Effector memory CD8-positive, alpha-beta T cell (primary cell): ENCODE results near the gene FADS6.
A peak's percentile ranks its signal among the peaks of the same experiment; 100 is the strongest.
"Not testable (repeated sequence)": the region's sequence is repeated elsewhere in the genome, so short reads cannot be mapped to it uniquely, and the experiment has no call there.

Source experiments
- ATAC-seq: fragments of 150-1000 bp; cut with Tn5 transposase; replicated peaks from 2 replicates; pipeline ENCODE4 v1.10.0; 2021; ENCODE audit warnings: mild to moderate bottlenecking, moderate library complexity
- DNase-seq, 3 experiments: peaks; one replicate each; pipeline ENCODE4 v3.0.0; 2021
- H3K27ac Mint-ChIP-seq, 2 donors: one replicate each; pipeline ENCODE4 v1.8.0; 2022; ENCODE audit warnings: mild to moderate bottlenecking in 2 of 2, mixed read lengths in 2 of 2, moderate library complexity in 2 of 2
- H3K27me3 Mint-ChIP-seq, 2 donors: one replicate each; pipeline ENCODE4 v1.8.0; 2022; ENCODE audit warnings: mixed read lengths in 2 of 2
- H3K36me3 Mint-ChIP-seq: one replicate; pipeline ENCODE4 v1.8.0; 2022; ENCODE audit warnings: mild to moderate bottlenecking, moderate library complexity, mixed read lengths; ENCODE audit not compliant: insufficient read depth
- H3K4me1 Mint-ChIP-seq, 2 donors: one replicate each; pipeline ENCODE4 v1.8.0; 2022; ENCODE audit warnings: low read depth in 2 of 2, mixed read lengths in 2 of 2
- H3K4me3 Mint-ChIP-seq, 2 donors: one replicate each; pipeline ENCODE4 v1.8.0; 2022; ENCODE audit warnings: mild to moderate bottlenecking in 2 of 2, mixed read lengths in 2 of 2, moderate library complexity in 2 of 2
- H3K9me3 Mint-ChIP-seq, 2 donors: one replicate each; pipeline ENCODE4 v1.8.0; 2022; ENCODE audit warnings: mixed read lengths in 2 of 2

FADS6 gene

GRCh38 chr17:74873874-74874614 lies 19.4 kb downstream of the FADS6 start:
- H3K27ac Mint-ChIP-seq = peak overlapping the region; percentile 95 to 96
- H3K9me3 Mint-ChIP-seq = no peaks in the 10 kb centered on the region
- H3K36me3 Mint-ChIP-seq = peaks cover 19% of the 10 kb centered on the region
- no peak for ATAC-seq
- peaks cover 15 to 21% of the 10 kb centered on the region in 2 donors for H3K4me1 Mint-ChIP-seq
- peak overlapping the region; percentile 82 to 87 for H3K4me3 Mint-ChIP-seq
- no peak for DNase-seq
- H3K27me3 Mint-ChIP-seq = no peaks in the 10 kb centered on the region

GRCh38 chr17:74873037-74873873 lies 20.2 kb downstream of the FADS6 start:
- H3K9me3 Mint-ChIP-seq = no peaks in the 10 kb centered on the region
- DNase-seq = peak; percentile 98 to 99 (median 98)
- peak overlapping the region; percentile 82 to 87 for H3K4me3 Mint-ChIP-seq
- peaks cover 19% of the 10 kb centered on the region for H3K36me3 Mint-ChIP-seq
- H3K4me1 Mint-ChIP-seq = peaks cover 15 to 21% of the 10 kb centered on the region in 2 donors
- peak overlapping the region; percentile 95 to 96 for H3K27ac Mint-ChIP-seq
- peak; percentile 94 for ATAC-seq
- H3K27me3 Mint-ChIP-seq = no peaks in the 10 kb centered on the region

- Mint-ChIP-seq H3K27ac (peak within 1 kb of the TSS; percentile 95 to 96), H3K9me3 (no peaks in the 10 kb centered on the region), H3K27me3 (no peaks in the 10 kb centered on the region), H3K4me1 (peaks cover 15 to 21% of the 10 kb centered on the region in 2 donors), H3K36me3 (peaks cover 16% of the 10 kb centered on the region), H3K4me3 (peak within 1 kb of the TSS; percentile 82 to 87)
- peak in 1 of 3 experiments; percentile 24 for DNase-seq
- peak; percentile 5 for ATAC-seq
Measured at GRCh38 chr17:74872313-74873036, 21.0 kb downstream of the FADS6 start, which contains the start of gene FDXR. Gene FDXR, minus strand, starts transcription at chr17:74872994. Its CDS starts 50 bp downstream, at chr17:74872944.

- no peak for ATAC-seq
- H3K36me3 Mint-ChIP-seq = peaks cover 12% of the 10 kb centered on the region
- peak overlapping the region in 1 of 2 donors; percentile 26 for H3K27ac Mint-ChIP-seq
- peak overlapping the region; percentile 82 to 87 for H3K4me3 Mint-ChIP-seq
- H3K4me1 Mint-ChIP-seq = peaks cover 15 to 23% of the 10 kb centered on the region in 2 donors
- H3K27me3 Mint-ChIP-seq = no peaks in the 10 kb centered on the region
- H3K9me3 Mint-ChIP-seq = no peaks in the 10 kb centered on the region
- no peak for DNase-seq
Measured at GRCh38 chr17:74871356-74872076, 21.9 kb downstream of the FADS6 start.

GRCh38 chr17:74870512-74870911 lies 22.9 kb downstream of the FADS6 start:
- H3K27ac Mint-ChIP-seq = no peak overlapping the region
- no peaks in the 10 kb centered on the region for H3K9me3 Mint-ChIP-seq
- ATAC-seq (no peak), DNase-seq (no peak)
- H3K4me3 Mint-ChIP-seq = no peak overlapping the region
- H3K27me3 Mint-ChIP-seq = no peaks in the 10 kb centered on the region
- H3K4me1 Mint-ChIP-seq = peaks cover 15 to 23% of the 10 kb centered on the region in 2 donors
- H3K36me3 Mint-ChIP-seq = peaks cover 12% of the 10 kb centered on the region

- not testable (repeated sequence) for DNase-seq, H3K27me3 Mint-ChIP-seq, ATAC-seq, H3K9me3 Mint-ChIP-seq, H3K4me3 Mint-ChIP-seq, H3K27ac Mint-ChIP-seq
- Mint-ChIP-seq H3K36me3 (peaks cover 12% of the 10 kb centered on the region), H3K4me1 (peaks cover 17 to 25% of the 10 kb centered on the region in 2 donors)
Measured at GRCh38 chr17:74870028-74870427, 23.4 kb downstream of the FADS6 start.

- Mint-ChIP-seq H3K27me3 (no peaks in the 10 kb centered on the region), H3K4me3 (no peak overlapping the region), H3K4me1 (peaks cover 20 to 26% of the 10 kb centered on the region in 2 donors), H3K36me3 (peaks cover 14% of the 10 kb centered on the region), H3K27ac (no peak overlapping the region), H3K9me3 (no peaks in the 10 kb centered on the region)
- ATAC-seq (no peak), DNase-seq (no peak)
Measured at GRCh38 chr17:74868908-74869255, 24.6 kb downstream of the FADS6 start.

GRCh38 chr17:74868251-74868907 lies 25.1 kb downstream of the FADS6 start:
- ATAC-seq (no peak), DNase-seq (no peak)
- H3K4me3 Mint-ChIP-seq = no peak overlapping the region
- peaks cover 9% of the 10 kb centered on the region for H3K36me3 Mint-ChIP-seq
- H3K9me3 Mint-ChIP-seq = no peaks in the 10 kb centered on the region
- peaks cover 18 to 23% of the 10 kb centered on the region in 2 donors for H3K4me1 Mint-ChIP-seq
- no peaks in the 10 kb centered on the region for H3K27me3 Mint-ChIP-seq
- H3K27ac Mint-ChIP-seq = peak overlapping the region in 1 of 2 donors; percentile 69

GRCh38 chr17:74866198-74866835 lies 27.1 kb downstream of the FADS6 start:
- Mint-ChIP-seq H3K27me3 (peaks cover 6 to 10% of the 10 kb centered on the region in 2 donors), H3K27ac (no peak overlapping the region), H3K4me3 (no peak overlapping the region), H3K36me3 (peaks cover 3% of the 10 kb centered on the region), H3K4me1 (peaks cover 15 to 18% of the 10 kb centered on the region in 2 donors), H3K9me3 (no peaks in the 10 kb centered on the region)
- ATAC-seq (no peak), DNase-seq (no peak)

GRCh38 chr17:74865504-74866197 lies 27.8 kb downstream of the FADS6 start:
- Mint-ChIP-seq H3K4me1 (peaks cover 11 to 16% of the 10 kb centered on the region in 2 donors), H3K27ac (peak overlapping the region in 1 of 2 donors; percentile 62), H3K36me3 (peaks cover 3% of the 10 kb centered on the region), H3K9me3 (no peaks in the 10 kb centered on the region), H3K27me3 (peaks cover 12 to 15% of the 10 kb centered on the region in 2 donors), H3K4me3 (no peak overlapping the region)
- DNase-seq (no peak), ATAC-seq (no peak)

GRCh38 chr17:74864866-74865395 lies 28.5 kb downstream of the FADS6 start:
- H3K4me1 Mint-ChIP-seq = peaks cover 15 to 18% of the 10 kb centered on the region in 2 donors
- ATAC-seq (peak; percentile 66), DNase-seq (peak; percentile 64 to 76 (median 69))
- H3K27ac Mint-ChIP-seq = peak overlapping the region; percentile 55 to 62
- H3K9me3 Mint-ChIP-seq = no peaks in the 10 kb centered on the region
- no peak overlapping the region for H3K4me3 Mint-ChIP-seq
- H3K27me3 Mint-ChIP-seq = peaks cover 19 to 22% of the 10 kb centered on the region in 2 donors
- H3K36me3 Mint-ChIP-seq = peaks cover 5% of the 10 kb centered on the region
